GM19452 (cell line): ENCODE measurements around the gene ADCY9.
A peak's percentile ranks its signal among the peaks of the same experiment; 100 is the strongest.

Source experiments
- ATAC-seq: cut with Tn5 transposase; IDR thresholded peaks from one replicate; pipeline ENCODE4 v1.9.1; 2021; ENCODE audit not compliant: unreplicated experiment

The ADCY9 gene

DNA sequence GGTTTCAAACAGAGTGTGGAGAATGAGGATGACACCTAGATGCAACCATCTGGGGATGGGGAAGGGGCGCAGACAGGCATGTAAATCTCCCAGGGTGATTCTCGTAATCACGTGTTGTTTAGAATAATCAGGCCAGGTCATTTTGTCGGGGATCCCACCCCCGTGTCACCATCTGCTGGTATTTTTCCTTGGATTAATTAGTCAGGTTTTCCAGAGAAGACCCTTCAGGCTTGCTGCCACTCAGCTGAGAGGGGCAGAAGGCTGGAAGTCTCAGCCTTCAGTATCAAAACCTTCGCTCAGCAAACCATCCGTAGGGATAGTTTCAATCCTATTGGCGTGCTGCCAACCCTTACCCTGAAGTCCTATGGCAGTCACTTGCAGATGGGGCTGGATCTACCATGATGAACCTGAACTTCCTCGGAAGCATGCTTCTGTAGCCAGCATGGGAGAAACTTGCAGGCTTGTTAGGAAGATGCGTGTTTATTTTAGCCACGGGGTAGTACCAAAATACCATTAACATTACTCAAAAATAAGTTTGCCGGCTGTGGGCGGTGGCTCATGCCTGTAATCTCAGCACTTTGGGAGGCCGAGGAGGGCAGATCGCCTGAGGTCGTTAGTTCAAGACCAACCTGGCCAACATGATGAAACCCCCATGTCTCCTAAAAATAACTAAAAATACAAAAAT, 7.5 kb upstream of the ADCY9 start:
- no peak for ATAC-seq

DNA sequence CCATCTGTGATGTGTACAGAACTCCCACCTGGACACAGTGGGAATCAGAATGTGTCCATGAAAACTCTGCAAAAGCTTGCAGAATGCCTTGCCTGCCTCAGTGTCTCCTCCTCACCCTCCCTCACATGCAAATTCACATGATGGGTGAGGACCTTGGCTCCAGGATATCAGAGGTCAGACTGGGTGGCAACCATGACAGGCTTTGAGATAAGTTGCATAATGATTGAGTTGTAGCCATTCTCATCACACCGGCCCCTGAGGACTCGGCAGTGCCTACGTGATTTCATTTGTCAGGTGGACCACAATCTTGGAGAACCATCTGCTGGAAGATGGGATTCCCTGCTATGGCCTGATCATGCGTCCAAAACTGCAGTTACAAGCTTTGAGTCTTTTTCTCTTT, 3.9 kb upstream of the ADCY9 start:
- ATAC-seq: no peak

- no peak for ATAC-seq
Measured at GRCh38 chr16:4117250-4117578, 972 bp upstream of the ADCY9 start.

DNA sequence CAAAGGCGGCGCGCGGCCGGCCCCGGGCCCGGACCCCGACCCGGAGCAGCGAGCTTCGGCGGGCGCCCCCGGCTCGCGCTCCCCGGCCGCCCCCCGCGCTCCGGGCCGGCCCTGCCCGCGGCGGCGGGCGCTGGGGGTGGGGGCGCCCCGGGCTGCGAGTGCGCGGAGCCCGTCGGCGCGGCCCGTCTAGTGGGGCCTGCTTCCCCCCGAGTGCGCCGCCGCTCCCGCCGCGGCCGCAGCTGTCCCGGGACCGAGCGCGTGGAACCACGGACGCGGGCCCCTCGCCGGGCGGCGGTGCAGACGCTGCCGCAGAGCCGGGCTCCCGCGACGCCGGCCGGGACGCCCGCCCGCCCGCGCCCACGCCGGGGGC, 308 bp downstream of the ADCY9 start:
- ATAC-seq: peak; percentile 33

- ATAC-seq: peak; percentile 17
Measured at GRCh38 chr16:4115209-4115948, 863 bp downstream of the ADCY9 start.

GRCh38 chr16:4114257-4115208, 1.7 kb downstream of the ADCY9 start:
- ATAC-seq: no peak

DNA sequence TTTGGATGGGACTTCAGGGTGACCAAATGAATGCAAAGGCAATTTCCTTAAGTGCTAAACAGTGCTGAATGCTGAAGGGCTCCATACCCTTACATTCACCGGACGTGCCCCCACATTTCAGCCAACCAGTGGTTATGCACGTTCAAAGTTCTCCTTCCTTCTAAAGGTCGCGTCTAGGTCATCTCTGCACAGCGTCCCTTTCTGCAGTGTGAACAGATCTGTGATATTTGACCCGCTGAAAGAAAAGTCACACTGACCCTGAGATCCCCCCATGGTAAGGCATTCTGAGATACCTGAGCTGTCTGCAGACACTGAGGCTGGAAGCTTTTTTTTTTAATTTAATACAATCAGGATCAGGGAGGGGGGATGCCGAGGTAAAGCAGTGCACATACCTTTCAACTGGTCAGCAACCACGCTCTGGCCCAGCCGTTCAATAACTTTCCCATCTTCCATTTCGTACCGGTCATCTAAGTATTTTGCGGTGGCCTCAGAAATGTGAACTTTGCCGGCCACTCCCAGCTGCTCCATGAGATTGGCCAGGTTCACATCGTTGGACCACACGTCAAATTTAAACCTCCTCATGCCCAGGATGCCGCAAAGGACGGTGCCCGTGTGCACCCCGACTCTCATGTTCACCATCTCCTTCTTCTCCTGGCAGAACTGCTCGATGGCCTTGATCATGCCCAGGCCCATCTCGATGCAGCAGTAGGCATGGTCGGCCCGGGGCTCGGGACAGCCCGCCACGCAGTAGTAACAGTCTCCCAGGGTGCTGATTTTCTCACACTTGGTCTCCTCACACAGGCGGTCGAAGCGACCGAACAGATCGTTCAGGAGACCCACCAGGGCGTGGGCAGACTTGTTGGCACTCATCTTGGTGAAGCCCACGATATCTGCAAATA, 2.6 kb downstream of the ADCY9 start:
- no peak for ATAC-seq

DNA sequence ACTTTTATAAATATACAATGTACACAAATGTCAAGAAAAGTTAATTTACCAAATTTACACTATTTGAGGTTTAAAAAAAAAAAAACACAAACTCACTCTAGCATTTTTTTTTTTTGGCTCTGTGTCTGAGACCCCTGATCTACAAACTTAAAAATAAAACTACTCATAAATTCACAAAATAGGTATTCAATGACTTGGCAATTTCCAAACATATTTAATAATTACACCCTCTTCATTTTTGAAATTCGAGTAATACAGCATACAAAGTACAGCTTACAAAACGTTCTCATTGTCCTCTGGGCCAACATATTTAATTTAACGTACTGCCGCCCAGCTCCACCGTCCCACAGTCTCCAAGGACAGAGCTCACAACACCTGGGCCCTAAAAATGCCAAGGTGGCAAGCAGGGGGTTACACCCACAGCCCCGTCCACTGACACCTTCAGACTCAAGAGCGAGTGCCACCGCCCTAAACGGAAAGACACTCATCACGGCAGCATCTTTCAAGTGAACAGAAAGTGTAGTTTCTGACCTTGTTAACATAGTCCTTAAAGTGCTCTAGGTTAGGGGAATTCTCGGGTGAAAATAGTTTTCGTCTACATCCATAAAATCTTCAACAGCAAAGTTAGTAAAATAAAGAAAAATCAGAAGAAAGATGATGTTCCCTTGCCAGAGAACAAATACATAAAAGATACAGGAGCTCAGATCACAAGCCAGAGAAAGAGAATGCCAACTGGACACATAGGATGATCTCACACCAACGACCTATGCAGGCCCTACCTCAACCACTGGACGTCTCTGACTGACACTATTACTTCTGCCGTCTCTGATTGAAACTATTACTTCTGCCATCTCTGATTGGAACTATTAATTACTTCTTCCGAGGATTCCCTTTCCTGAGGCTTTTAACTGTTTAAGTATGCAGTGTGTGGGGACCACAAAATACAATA, 4.2 kb downstream of the ADCY9 start:
- no peak for ATAC-seq

DNA sequence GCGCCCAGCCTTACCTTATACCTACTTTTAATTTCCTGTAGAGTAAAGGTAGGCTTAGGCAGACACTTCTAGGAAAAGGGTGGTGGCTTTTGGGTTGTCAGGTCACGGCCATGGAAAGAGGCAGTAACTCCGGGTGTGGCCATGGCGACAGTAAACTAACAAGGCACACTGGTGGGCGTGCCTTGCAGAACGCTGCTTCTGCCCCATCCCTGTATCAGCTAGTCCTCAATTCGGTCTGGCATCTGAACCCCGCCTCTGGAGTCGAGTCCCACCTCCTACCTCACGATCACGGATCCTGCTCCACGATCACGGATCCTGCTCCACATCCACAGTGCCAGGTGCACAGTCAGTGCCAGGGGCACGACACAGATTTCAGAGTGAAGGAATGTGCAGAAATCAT, 5.6 kb downstream of the ADCY9 start:
- ATAC-seq: no peak

DNA sequence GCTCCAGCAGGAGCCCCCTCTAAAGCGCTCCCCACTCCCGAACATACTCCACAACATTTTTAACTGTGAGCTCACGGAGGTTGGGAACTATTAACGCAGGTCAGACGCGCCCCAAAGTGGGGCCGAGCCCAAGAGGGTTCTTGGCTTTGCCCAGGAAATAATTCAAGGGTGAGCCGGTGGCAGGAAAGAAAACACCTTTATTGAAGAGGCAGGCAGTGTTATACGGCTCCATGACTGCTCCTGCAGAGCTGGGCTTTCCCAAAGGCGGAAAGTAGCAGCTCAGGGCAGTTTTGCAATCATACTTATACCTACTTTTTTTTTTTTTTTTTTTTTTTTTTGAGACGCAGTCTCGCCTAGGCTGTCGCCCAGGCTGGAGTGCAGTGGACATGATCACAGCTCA, 6.2 kb downstream of the ADCY9 start:
- ATAC-seq: no peak

DNA sequence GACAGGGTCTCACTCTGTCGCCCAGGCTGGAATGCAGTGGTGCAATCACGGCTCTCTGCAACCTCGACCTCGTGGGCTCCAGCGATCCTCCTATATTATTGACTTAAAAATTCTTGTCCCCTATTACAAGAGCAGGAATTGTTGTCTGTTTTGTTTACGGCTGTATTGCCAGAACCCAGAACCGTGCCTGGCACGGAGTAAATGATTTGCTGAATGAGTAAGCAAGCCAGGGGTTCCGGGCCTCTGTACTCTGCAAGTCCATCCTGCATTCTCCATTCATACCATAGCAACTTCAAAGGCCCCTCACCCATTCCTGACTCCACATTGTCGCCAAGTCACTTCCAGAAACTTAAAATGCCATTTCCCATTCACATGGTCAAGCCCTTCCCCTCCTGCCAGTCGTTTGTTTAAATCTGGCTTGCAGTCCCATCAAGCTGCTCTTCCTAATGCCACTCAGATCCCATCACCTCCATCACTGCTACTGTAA, 6.9 kb downstream of the ADCY9 start:
- no peak for ATAC-seq

GRCh38 chr16:4106516-4106915, 9.7 kb downstream of the ADCY9 start:
- ATAC-seq: no peak

DNA sequence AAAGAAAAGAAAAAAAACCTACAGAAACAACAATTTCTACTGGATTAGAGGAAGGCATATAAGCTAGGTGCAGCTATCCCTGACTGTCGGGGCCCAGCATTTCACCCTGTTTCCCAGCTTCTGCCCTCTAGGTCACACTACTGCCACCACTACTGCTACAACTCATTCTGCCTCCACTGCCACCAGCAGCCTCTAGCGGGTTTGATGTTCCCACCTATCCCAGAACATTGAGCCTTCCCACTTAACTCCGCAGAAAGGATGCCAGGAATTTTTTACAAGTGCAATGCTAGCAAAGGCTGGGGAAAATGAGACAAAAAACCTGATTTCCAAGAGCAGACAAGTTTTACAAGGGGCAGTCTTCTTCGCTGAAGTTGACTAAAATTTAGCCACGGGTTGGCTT, 10.4 kb downstream of the ADCY9 start:
- ATAC-seq: no peak

GRCh38 chr16:4103745-4104144, 12.5 kb downstream of the ADCY9 start:
- no peak for ATAC-seq

DNA sequence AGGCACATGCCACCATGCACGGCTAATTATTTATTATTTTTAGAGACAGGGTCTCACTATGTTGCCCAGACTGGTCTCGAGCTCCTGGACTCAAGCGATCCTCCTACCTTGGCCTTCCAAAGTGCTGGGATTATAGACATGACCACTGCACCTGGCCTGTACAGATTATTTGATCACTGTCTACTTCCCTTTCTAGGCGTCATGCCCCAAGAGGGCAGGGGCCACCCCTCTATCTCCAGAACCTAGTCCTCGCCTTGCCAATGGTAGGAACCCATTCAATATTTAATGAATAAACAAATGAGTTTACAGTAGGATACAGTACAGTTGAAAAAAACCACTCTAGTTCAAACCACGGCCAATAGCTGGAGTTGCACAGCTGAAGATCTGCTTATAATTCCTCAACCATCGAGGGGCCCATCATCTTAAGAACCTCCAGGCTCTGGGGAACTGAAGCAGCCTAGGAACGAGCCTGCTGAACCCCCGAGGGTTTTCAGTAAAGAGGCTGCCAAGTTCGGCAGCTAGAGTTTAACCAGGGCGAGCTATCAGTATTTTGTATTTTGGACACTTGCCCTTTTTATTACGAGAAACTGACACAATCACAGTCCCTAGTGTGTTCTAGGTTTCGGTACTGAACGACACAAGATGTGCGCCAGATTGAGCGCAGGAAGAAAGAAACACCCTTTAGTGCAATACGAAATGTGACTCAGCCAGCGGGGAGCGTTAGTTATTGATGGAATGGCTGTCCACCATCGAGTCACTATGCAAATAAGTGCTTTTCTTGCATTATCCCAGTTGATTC, 14.6 kb downstream of the ADCY9 start:
- ATAC-seq: no peak

DNA sequence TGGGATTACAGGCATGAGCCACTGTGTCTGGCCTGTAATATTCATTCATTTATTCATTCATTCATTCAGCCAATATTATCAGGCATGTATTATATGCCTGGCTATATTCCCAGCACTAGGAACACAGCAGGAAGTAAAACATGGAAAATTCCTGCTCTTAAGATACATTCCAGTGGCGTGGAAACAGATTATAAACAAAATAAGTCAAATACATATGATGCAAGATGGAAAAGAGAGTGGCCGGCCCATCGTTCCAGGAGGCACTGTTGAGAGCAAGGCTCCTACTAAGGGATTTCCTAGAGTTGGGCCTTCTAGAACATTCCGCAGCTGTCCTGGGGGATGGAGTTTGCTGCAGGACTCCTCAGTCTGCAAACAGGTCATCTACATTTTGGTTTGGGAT, 17.7 kb downstream of the ADCY9 start:
- ATAC-seq: no peak

GRCh38 chr16:4097826-4098240, 18.4 kb downstream of the ADCY9 start:
- no peak for ATAC-seq

GRCh38 chr16:4096509-4096908, 19.7 kb downstream of the ADCY9 start:
- no peak for ATAC-seq
